HepG2 (cell line): ENCODE results near the gene LLGL2. TPM values are rescaled to one million over a fixed set of nuclear protein-coding genes. Genes with fewer than 3 reads are reported as not detected.

Experiments used
- BCL3 ChIP-seq: sonication (generic); formaldehyde crosslinking; IDR thresholded peaks from 2 replicates; pipeline ENCODE4 v1.5.1; 2020; ENCODE audit warnings: mild to moderate bottlenecking, missing genetic modification reagents, moderate library complexity
- EP300 ChIP-seq, 3 experiments: sonication (generic) in 1 of 3; formaldehyde crosslinking in 1 of 3; IDR thresholded peaks; 2 replicates each; pipeline versions ENCODE4 v1.5.1 to v1.6.1; 2011 to 2020; ENCODE audit warnings: low read depth in 2 of 3, low read length in 2 of 3, borderline replicate concordance in 1 of 3, improper control_type of control experiment in 1 of 3, mild to moderate bottlenecking in 1 of 3, missing genetic modification reagents in 1 of 3, moderate library complexity in 1 of 3
- GABPA ChIP-seq, 2 experiments: IDR thresholded peaks; 2 replicates each; pipeline ENCODE4 v1.6.1; 2011 to 2016; ENCODE audit warnings: low read depth in 2 of 2, low read length in 1 of 2, missing biosample characterization in 1 of 2, missing genetic modification characterization in 1 of 2
- GPBP1L1 ChIP-seq: sonication (generic); formaldehyde crosslinking; IDR thresholded peaks from 2 replicates; pipeline ENCODE4 v1.5.0; 2020; ENCODE audit warnings: mild to moderate bottlenecking, missing genetic modification reagents
- HINFP ChIP-seq: sonication (generic); formaldehyde crosslinking; IDR thresholded peaks from 2 replicates; pipeline ENCODE4 v1.4.0; 2020; ENCODE audit warnings: low read depth, mild to moderate bottlenecking, missing genetic modification reagents
- HOXA3 ChIP-seq: sonication (generic); formaldehyde crosslinking; IDR thresholded peaks from 2 replicates; pipeline ENCODE4 v1.5.0; 2020; ENCODE audit warnings: missing genetic modification reagents
- KDM4B ChIP-seq: sonication (generic); formaldehyde crosslinking; IDR thresholded peaks from 2 replicates; pipeline ENCODE4 v1.4.0; 2020; ENCODE audit warnings: missing genetic modification reagents
- NFKB2 ChIP-seq: sonication (generic); formaldehyde crosslinking; IDR thresholded peaks from 2 replicates; pipeline ENCODE4 v1.4.0; 2020; ENCODE audit warnings: missing genetic modification reagents, borderline replicate concordance
- PCBP1 ChIP-seq: fragments of 200-400 bp; formaldehyde crosslinking; IDR thresholded peaks from 2 replicates; pipeline ENCODE4 v1.6.1; 2017; ENCODE audit warnings: mild to moderate bottlenecking, low read depth, low read length, borderline replicate concordance
- PLSCR1 ChIP-seq: sonication (generic); formaldehyde crosslinking; IDR thresholded peaks from 2 replicates; pipeline ENCODE4 v1.5.0; 2020; ENCODE audit warnings: missing genetic modification reagents, mild to moderate bottlenecking, borderline replicate concordance
- SMARCC2 ChIP-seq: fragments of 450-650 bp; IDR thresholded peaks from 2 replicates; pipeline ENCODE4 v1.6.1; 2017; ENCODE audit warnings: antibody characterized with exemption, mild to moderate bottlenecking
- SMC3 ChIP-seq: IDR thresholded peaks from 2 replicates; pipeline ENCODE4 v1.6.1; 2011; ENCODE audit warnings: low read length, improper control_type of control experiment
- STAG1 ChIP-seq: sonication (generic); formaldehyde crosslinking; IDR thresholded peaks from 2 replicates; pipeline ENCODE4 v1.4.0; 2020; ENCODE audit warnings: missing genetic modification reagents
- TCF7 ChIP-seq: sonication (generic); IDR thresholded peaks from 2 replicates; pipeline ENCODE4 v1.6.1; 2016; ENCODE audit warnings: antibody characterized with exemption, low read depth
- YY1 ChIP-seq: IDR thresholded peaks from 2 replicates; pipeline ENCODE4 v1.6.1; 2011; ENCODE audit warnings: low read length, low read depth, moderate library complexity, mild to moderate bottlenecking; ENCODE audit not compliant: insufficient read depth, insufficient replicate concordance
- ZFAT ChIP-seq: sonication (generic); formaldehyde crosslinking; conservative IDR thresholded peaks from 2 replicates; pipeline ENCODE4 v1.8.1; 2023; ENCODE audit warnings: missing genetic modification reagents, inconsistent platforms
- ZNF10 ChIP-seq: sonication (generic); formaldehyde crosslinking; IDR thresholded peaks from 2 replicates; pipeline ENCODE4 v1.4.0; 2020; ENCODE audit warnings: mild to moderate bottlenecking, low read depth, missing genetic modification reagents, borderline replicate concordance
- ZNF281 ChIP-seq: sonication (generic); formaldehyde crosslinking; IDR thresholded peaks from 2 replicates; pipeline ENCODE4 v1.4.0; 2020; ENCODE audit warnings: missing genetic modification reagents, borderline replicate concordance
- ZNF878 ChIP-seq: sonication (generic); formaldehyde crosslinking; IDR thresholded peaks from 2 replicates; pipeline ENCODE4 v1.8.1; 2023; ENCODE audit warnings: mild to moderate bottlenecking, missing genetic modification reagents, moderate library complexity
- ZNF891 ChIP-seq: sonication (generic); formaldehyde crosslinking; IDR thresholded peaks from 2 replicates; pipeline ENCODE4 v1.5.0; 2020; ENCODE audit warnings: mild to moderate bottlenecking, missing genetic modification reagents
- polyA plus RNA-seq, 8 experiments: library from polyadenylated mRNA; depleted of rRNA in 3 of 8; stranded (reverse) in 7 of 8; unstranded in 1 of 8; fragments of >200 nt; fragmentation: Illumina TruSeq in 4 of 8; extraction: Trizol in 4 of 8; gene quantifications; 2 replicates each; pipeline versions ENCODE4 v1.2.1 to v1.2.3, GENCODE V29; 2011 to 2016; ENCODE audit warnings: low read depth in 4 of 8, missing spikeins in 1 of 8, mixed read lengths in 1 of 8; ENCODE audit not compliant: insufficient read depth in 1 of 8
- total RNA-seq, 5 experiments: library from RNA; depleted of rRNA; stranded (reverse); fragments of >200 nt; fragmentation: Illumina TruSeq; extraction: Trizol; gene quantifications; 2 replicates each; pipeline ENCODE4 v1.2.3, GENCODE V29; 2016; ENCODE audit warnings: low read depth in 1 of 5

The LLGL2 gene
- total and polyA plus RNA-seq, 2 of the 13 experiments (the other 11 are each of a cell fraction or from before 2014, with no cell fraction given): 83.0 to 86.7 TPM

- TF ChIP-seq NFKB2 (peak; percentile 45; the same call in 1 of the 2 replicates), ZFAT (CRISPR knock-in tag) (no peak), SMC3 (peak; percentile 83), ZNF878 (no peak), TCF7 (no peak), ZNF10 (no peak), ZNF891 (0 out of 2 replicates have a peak, but pooled peaks have one; percentile 28), GPBP1L1 (CRISPR knock-in tag) (no peak), SMARCC2 (no peak), PLSCR1 (CRISPR knock-in tag) (no peak), ZNF281 (CRISPR knock-in tag) (no peak), STAG1 (CRISPR knock-in tag) (peak; percentile 73), EP300 (IDR thresholded peaks at IDR 0.05; ENCODE audit: low read depth in 2 of 2, low read length in 2 of 2) (no peak), EP300 (CRISPR knock-in tag; IDR thresholded peaks at IDR 0.05; ENCODE audit: borderline replicate concordance) (no peak), GABPA (IDR thresholded peaks at IDR 0.05; ENCODE audit: low read depth, low read length) (no peak), GABPA (CRISPR knock-in tag; IDR thresholded peaks at IDR 0.05; ENCODE audit: low read depth) (no peak), HOXA3 (CRISPR knock-in tag) (no peak), YY1 (no peak), KDM4B (CRISPR knock-in tag) (no peak), HINFP (CRISPR knock-in tag) (0 out of 2 replicates have a peak, but pooled peaks have one; percentile 21), PCBP1 (no peak), BCL3 (CRISPR knock-in tag) (peak; percentile 84)
Observed at GRCh38 chr17:75601057-75601987, 75.8 kb downstream of the LLGL2 start (continued).
